Muscle of leg (tissue), 11 donors: ENCODE data around the gene LRRK2. TPM values are rescaled to one million over a fixed set of nuclear protein-coding genes. Genes with fewer than 3 reads are reported as not detected.
"Not testable (repeated sequence)": the region's sequence is repeated elsewhere in the genome, so short reads cannot be mapped to it uniquely, and the experiment has no call there.

Source experiments
- DNase-seq: peaks from one replicate; pipeline ENCODE4 v3.0.0; 2013
- H3K27ac ChIP-seq: one replicate; pipeline ENCODE4 v1.5.1; 2013; ENCODE audit warnings: mild to moderate bottlenecking, low read length, control low read depth
- H3K27me3 ChIP-seq: one replicate; pipeline ENCODE4 v1.6.1; 2013; ENCODE audit warnings: low read length; ENCODE audit not compliant: control insufficient read depth, insufficient read depth
- H3K36me3 ChIP-seq: one replicate; pipeline ENCODE4 v1.6.1; 2013; ENCODE audit warnings: low read length; ENCODE audit not compliant: control insufficient read depth, insufficient read depth
- H3K4me1 ChIP-seq: one replicate; pipeline ENCODE4 v1.6.1; 2013; ENCODE audit warnings: low read length; ENCODE audit not compliant: control insufficient read depth, insufficient read depth
- H3K4me3 ChIP-seq: one replicate; pipeline ENCODE4 v1.5.1; 2013; ENCODE audit warnings: low read length, control low read depth
- H3K9me3 ChIP-seq: replicated peaks from 2 replicates; pipeline ENCODE4 v1.6.1; 2013; ENCODE audit warnings: low read depth, low read length; ENCODE audit not compliant: control insufficient read depth
- WGBS: methylation state at CpG from one replicate; pipeline ENCODE4 v1.1.5; 2013; ENCODE audit warnings: missing lambda C conversion rate; ENCODE audit not compliant: insufficient coverage; 5-methylcytosine and 5-hydroxymethylcytosine counted together
- polyA plus RNA-seq, 8 donors: library from polyadenylated mRNA; unstranded; fragments of 120-200 nt; gene quantifications; one replicate each; pipeline versions ENCODE4 v1.2.1 to v1.2.3, GENCODE V29; 2013; ENCODE audit warnings: inconsistent platforms in 1 of 8, low replicate concordance in 1 of 8; ENCODE audit not compliant: insufficient read length in 8 of 8, insufficient read depth in 1 of 8
- total RNA-seq: library from RNA; stranded (reverse); fragments of 120-200 nt; gene quantifications from one replicate; pipeline ENCODE4 v1.2.4, GENCODE V29; 2013

LRRK2 gene
- total and polyA plus RNA-seq, 9 donors: 2.7 to 5.9 (median 3.3) TPM

DNA sequence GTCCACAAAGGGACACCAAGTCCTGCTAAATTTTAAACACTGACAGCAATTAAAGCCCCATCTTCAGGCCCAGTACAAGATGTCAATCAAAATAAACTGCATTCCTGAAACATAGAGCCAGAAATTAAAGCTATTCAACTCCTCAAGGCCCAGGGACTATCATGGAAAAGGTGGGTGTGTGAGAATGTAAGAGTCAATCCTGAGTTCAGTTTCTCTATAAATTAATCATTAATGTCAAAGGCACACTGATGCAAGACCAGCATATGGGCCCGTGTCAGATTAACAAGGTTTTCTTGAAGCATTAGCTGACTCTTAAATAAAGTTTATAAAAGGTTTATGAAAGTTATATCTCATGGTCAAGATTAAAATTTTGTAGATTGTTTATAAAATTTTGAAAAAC, 13.6 kb upstream of the LRRK2 start:
- DNase-seq, H3K36me3 ChIP-seq, H3K27me3 ChIP-seq, H3K4me1 ChIP-seq, H3K4me3 ChIP-seq, H3K9me3 ChIP-seq, H3K27ac ChIP-seq: not testable (repeated sequence)
- no CpG with 5 or more reads among the region's 1 CpG for WGBS

DNA sequence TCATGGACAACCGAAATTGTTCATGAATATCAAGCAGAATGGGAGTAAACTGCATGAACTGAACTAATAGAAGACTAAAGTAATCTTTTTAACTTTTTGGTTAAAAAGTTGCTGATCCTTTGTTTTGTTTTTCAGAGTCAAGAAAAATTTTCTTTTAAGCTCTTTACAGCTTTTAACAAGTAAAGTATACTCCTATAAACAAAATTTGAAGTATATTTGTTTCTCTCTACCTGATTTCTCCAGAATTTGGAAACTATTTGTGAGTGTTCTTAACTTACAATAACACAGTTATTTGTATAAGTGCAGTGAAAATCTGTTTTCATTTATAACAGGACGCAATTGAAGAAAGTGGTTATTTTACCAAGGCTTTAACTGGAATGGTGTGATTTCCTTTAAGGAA, 12.2 kb upstream of the LRRK2 start:
- Histone ChIP-seq H3K4me1 (no peaks in the 10 kb centered on the region), H3K9me3 (no peaks in the 10 kb centered on the region), H3K36me3 (no peaks in the 10 kb centered on the region), H3K27ac (no peak overlapping the region), H3K27me3 (no peaks in the 10 kb centered on the region), H3K4me3 (no peak overlapping the region)
- no peak for DNase-seq
- no CpG with 5 or more reads among the region's 2 CpGs for WGBS

DNA sequence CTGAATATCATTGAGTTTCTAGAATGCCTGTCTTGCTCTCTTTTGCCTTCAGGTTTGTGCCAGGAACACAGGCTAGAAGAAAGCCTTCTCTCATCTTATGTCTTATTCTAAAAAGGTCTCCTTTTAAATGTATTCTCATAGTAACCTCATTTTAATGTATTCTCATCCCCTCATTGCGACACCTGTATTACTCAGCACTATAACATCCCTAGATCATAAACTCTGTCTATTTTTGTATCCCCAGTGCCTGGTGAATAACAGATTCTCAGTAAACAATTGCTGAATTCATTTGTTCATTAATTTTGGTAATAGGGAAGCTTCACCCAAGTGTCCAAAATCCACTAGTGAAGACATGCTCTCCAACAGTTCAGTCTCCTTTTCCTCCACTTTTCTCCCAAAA, 8.8 kb upstream of the LRRK2 start:
- no peak overlapping the region for H3K27ac ChIP-seq
- WGBS: no CpG with 5 or more reads among the region's 1 CpG

DNA sequence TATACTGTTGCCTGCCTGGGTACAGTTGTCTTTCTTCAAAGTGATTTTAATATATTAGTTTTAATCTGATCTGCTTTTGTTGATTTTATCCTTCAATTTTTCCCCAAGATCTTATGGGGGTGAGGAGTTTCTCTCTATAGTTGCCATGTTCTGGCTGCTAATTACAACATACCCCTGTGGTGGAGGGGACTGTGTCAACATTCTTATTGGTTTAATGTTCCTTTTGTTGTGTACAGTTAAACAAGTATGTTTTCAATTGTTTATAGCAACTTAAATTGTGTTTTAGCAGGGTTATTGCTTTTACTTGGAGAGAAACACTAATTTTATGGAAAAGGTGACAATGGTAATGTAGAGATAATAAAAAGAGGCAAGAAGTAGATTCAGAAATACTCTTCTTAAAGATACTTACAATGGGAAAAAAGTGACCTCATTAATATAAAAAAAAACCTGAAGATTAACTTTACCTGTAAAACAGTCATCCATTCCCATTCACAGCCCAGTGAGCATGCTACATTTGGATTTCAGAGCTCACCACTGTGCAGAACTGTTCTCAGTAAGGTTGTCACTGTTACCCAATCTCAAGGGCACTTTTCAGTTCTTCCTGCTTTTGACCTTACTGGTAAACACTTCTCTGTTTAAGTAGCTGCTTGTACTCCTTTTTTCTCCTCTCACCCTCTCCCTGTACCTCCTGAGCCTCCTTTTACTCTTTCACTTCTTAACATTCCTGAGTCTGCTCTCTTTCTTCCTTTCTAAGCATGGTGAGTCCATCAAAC, 8.1 kb upstream of the LRRK2 start:
- no peak for DNase-seq
- Histone ChIP-seq H3K4me1 (no peaks in the 10 kb centered on the region), H3K4me3 (no peak overlapping the region), H3K27me3 (no peaks in the 10 kb centered on the region), H3K36me3 (no peaks in the 10 kb centered on the region), H3K9me3 (no peaks in the 10 kb centered on the region), H3K27ac (no peak overlapping the region)

More for the DNA sequence above, 8.8 kb upstream of the LRRK2 start:
- Histone ChIP-seq H3K4me1 (no peaks in the 10 kb centered on the region), H3K36me3 (no peaks in the 10 kb centered on the region), H3K9me3 (no peaks in the 10 kb centered on the region), H3K27me3 (no peaks in the 10 kb centered on the region), H3K4me3 (no peak overlapping the region)
- no peak for DNase-seq

DNA sequence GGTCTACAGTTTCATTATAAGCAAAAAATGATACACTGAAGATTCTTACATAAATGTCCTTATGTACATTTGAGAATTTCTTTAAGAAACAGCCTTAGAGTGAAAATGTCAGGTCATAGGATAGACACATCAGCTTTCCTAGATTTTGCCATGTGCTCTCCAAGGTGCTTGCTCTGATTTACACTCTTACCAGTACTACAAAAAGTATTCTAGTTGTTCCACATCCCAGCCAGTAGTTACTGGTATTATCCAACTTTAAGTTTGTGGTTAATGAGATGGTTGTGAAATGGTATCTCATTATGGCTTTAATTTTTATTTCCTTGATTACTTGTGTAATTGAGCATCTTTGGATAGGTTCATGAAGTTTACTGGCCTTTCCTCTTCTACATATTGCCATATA, 5.0 kb upstream of the LRRK2 start:
- no peaks in the 10 kb centered on the region for H3K4me1 ChIP-seq
- H3K36me3 ChIP-seq: no peaks in the 10 kb centered on the region
- H3K9me3 ChIP-seq: no peaks in the 10 kb centered on the region
- no peak overlapping the region for H3K27ac ChIP-seq
- no peaks in the 10 kb centered on the region for H3K27me3 ChIP-seq
- no peak overlapping the region for H3K4me3 ChIP-seq
- DNase-seq: no peak

DNA sequence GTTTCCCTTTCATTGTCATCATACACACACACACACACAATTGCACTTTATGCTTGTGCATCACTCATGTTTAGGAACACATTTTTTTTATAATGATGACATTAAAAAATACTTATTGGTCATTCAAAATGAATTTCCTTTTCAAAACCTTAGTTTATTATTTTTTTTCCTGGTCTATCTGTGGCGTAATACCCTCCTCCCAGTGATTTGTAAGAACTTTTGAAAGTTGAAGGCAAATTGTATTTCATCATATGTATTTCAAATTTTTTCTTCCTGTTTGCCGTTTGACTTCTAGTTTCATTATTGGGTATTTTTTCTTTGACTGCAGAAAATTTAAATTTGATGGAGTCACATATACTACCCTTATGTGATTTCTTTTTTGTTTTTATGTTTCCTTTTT, 2.5 kb upstream of the LRRK2 start:
- DNase-seq: peak; percentile 13
- WGBS: no CpG with 5 or more reads among the region's 2 CpGs
- H3K36me3 ChIP-seq: no peaks in the 10 kb centered on the region
- H3K9me3 ChIP-seq: no peaks in the 10 kb centered on the region
- peaks cover 3% of the 10 kb centered on the region for H3K4me1 ChIP-seq
- no peak overlapping the region for H3K27ac ChIP-seq
- no peak overlapping the region for H3K4me3 ChIP-seq
- no peaks in the 10 kb centered on the region for H3K27me3 ChIP-seq

DNA sequence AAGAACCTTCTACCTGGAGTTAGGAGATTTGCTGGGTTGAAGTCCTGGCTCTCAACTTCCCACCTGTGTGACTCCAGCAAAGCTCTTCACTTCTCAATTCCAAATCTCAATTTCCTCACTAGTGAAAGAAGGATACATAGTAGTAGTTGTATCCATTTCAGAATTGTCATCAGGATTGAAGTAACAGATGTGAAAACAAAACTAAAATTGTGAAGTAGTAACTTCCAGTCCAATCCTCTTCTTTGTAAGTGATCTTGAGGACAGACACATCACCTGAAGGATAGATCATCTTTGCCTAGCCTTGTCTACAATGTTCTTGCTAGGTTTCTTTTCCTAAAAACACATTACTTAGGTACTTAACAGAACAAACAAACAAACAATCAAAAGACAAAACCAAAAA, 1.2 kb upstream of the LRRK2 start:
- Histone ChIP-seq H3K9me3 (no peaks in the 10 kb centered on the region), H3K4me1 (peaks cover 3% of the 10 kb centered on the region), H3K27me3 (no peaks in the 10 kb centered on the region), H3K27ac (peak overlapping the region; percentile 71), H3K4me3 (no peak overlapping the region), H3K36me3 (no peaks in the 10 kb centered on the region)
- DNase-seq: peak; percentile 20

DNA sequence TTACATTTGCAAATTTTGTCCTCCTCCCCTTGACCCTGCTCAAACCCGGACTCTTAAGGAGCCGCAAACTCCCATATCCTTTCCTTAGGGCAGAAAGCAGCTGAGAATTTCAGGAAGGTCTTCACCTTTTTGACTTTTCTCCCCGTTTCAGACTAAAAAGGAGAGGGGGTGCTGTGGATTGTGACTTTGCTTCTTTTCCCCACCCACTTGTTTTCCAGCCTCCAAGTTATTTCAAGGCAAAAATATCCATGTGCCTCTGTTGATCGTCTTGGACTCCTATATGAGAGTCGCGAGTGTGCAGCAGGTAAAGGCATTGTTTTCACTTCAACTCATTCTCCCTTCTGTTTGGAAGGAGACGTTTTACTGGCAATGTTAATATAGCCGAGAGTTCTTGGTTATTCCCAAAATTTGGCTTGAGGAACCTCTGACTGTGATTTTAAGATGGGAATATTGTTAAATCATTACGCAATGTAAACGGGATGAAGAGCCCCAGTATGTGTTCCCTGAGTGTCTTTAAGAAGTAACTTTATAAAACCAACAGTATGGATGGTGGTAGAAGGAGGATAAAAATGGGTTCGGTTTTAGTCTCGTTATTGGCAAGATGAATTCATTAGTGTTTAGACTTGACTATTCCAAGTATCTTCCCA, 663 bp downstream of the LRRK2 start:
- H3K36me3 ChIP-seq: no peaks in the 10 kb centered on the region
- WGBS: 60% methylated on average over 2 of the region's 12 CpGs
- DNase-seq: peak; percentile 38
- H3K9me3 ChIP-seq: no peaks in the 10 kb centered on the region
- H3K27me3 ChIP-seq: no peaks in the 10 kb centered on the region
- peaks cover 3% of the 10 kb centered on the region for H3K4me1 ChIP-seq
- H3K4me3 ChIP-seq: peak overlapping the region; percentile 52
- peak overlapping the region; percentile 71 for H3K27ac ChIP-seq

DNA sequence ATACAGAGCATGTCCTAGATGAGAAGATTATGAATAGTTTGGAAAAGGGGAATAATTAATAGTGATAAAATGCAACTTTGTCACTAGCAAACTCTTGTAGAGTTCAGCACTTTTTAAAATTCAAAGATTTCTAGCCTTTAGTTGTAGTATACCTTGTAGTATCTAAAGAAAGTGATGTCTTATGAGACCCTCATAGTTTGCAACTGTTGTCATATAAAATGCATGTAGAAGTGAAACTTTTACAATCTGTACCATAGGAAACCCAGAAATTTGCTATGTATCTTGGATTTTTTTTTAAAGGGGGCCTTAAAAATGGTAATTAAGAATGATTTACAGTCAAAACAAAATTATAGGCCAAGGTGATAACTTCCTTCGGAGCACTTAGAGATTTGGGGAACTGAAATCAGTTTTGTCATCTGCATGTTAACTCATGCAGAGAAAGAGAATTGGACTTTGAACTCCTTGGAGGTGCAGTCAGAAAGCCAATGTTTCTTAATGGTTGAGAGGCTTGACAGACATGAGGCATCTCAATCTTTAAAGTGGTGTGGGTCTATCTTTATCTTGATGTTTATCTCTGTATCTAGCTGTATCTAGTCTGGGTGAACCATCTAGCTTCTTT, 1.3 kb downstream of the LRRK2 start:
- Histone ChIP-seq H3K9me3 (no peaks in the 10 kb centered on the region), H3K27me3 (no peaks in the 10 kb centered on the region), H3K4me3 (no peak overlapping the region), H3K4me1 (peaks cover 3% of the 10 kb centered on the region), H3K27ac (no peak overlapping the region), H3K36me3 (no peaks in the 10 kb centered on the region)
- no CpG with 5 or more reads among the region's 1 CpG for WGBS
- DNase-seq: peak; percentile 25

DNA sequence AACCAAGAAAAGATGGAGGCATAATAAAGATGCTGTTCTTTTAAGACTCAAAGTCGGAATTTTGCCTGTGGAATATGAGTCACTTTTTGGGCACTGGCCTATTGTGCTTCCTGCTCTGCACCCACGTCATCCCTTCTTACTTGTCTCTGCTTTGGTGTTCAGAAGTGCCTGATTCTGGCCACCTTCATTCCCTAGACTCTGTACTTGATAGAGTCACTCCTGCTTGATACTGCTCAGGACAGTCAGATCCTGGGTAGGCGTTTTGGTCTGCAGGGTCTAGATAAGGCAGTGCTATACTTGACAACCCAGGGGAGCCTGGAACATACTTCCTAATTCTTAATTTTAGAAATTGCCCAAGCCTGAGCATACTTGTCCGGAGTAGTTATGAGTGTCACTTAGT, 1.9 kb downstream of the LRRK2 start:
- Histone ChIP-seq H3K27ac (no peak overlapping the region), H3K4me1 (peaks cover 3% of the 10 kb centered on the region), H3K27me3 (no peaks in the 10 kb centered on the region), H3K36me3 (no peaks in the 10 kb centered on the region), H3K4me3 (no peak overlapping the region), H3K9me3 (no peaks in the 10 kb centered on the region)
- peak; percentile 83 for DNase-seq
- 32% methylated on average over 2 of the region's 4 CpGs for WGBS
